ENCODE data around the gene PLEKHN1. TPM values are rescaled to one million over a fixed set of nuclear protein-coding genes. Genes with fewer than 3 reads are reported as not detected.

PLEKHN1 gene
- total RNA-seq, 2 donors from 2014 or later, result 1.5 to 4.6 TPM

GRCh38 chr1:974293-974640 is 8.0 kb downstream of the PLEKHN1 start:
- Histone ChIP-seq H3K9ac (ENCODE audit: extremely low read depth, low read length, poor library complexity, severe bottlenecking) (no peak overlapping the region), H3K27me3 (ENCODE audit: control insufficient read depth, insufficient read depth, low read length, poor library complexity, severe bottlenecking) (peaks cover 31% of the 10 kb centered on the region), H3K4me1 (ENCODE audit: control insufficient read depth, insufficient read depth, low read length) (no peaks in the 10 kb centered on the region), H3K9me3 (ENCODE audit: control insufficient read depth, low read length) (no peaks in the 10 kb centered on the region), H3K27ac (ENCODE audit: low read depth, low read length) (no peak overlapping the region), H3K4me3 (ENCODE audit: low read length) (no peak overlapping the region), H3K36me3 (ENCODE audit: control insufficient read depth, insufficient read depth, low read length) (no peaks in the 10 kb centered on the region)
- no peak for TF ChIP-seq CTCF (conservative IDR thresholded peaks at IDR 0.05)
- H3K4me1 Mint-ChIP-seq, result no peaks in the 10 kb centered on the region
- H3K36me3 Mint-ChIP-seq (ENCODE audit: low read depth), result peaks cover 3% of the 10 kb centered on the region
- DNase-seq, result no peak
- 83 to 96% methylated on average over 1 to 11 of the region's 11 CpGs for WGBS, 2 experiments (ENCODE audit: insufficient coverage in 1 of 2, insufficient read length in 1 of 2)
- H3K9me3 Mint-ChIP-seq, result peaks cover 5% of the 10 kb centered on the region
- peaks cover 26% of the 10 kb centered on the region for H3K27me3 Mint-ChIP-seq (ENCODE audit: insufficient read depth)
- H3K27ac Mint-ChIP-seq, result no peak overlapping the region
- no peak overlapping the region for H3K4me3 Mint-ChIP-seq

- 91 to 92% methylated on average over 10 to 17 of the region's 17 CpGs for WGBS, 2 experiments (ENCODE audit: insufficient coverage in 1 of 2, insufficient read length in 1 of 2)
- Mint-ChIP-seq H3K9me3 (peaks cover 5% of the 10 kb centered on the region), H3K4me1 (no peaks in the 10 kb centered on the region), H3K4me3 (no peak overlapping the region), H3K36me3 (ENCODE audit: low read depth) (peaks cover 3% of the 10 kb centered on the region), H3K27ac (no peak overlapping the region), H3K27me3 (ENCODE audit: insufficient read depth) (peaks cover 21% of the 10 kb centered on the region)
- peaks cover 25% of the 10 kb centered on the region for H3K27me3 ChIP-seq (ENCODE audit: control insufficient read depth, insufficient read depth, low read length, poor library complexity, severe bottlenecking)
- no peak overlapping the region for H3K4me3 ChIP-seq (ENCODE audit: low read length)
- no peak for DNase-seq
- H3K9ac ChIP-seq (ENCODE audit: extremely low read depth, low read length, poor library complexity, severe bottlenecking), result no peak overlapping the region
- no peak for TF ChIP-seq CTCF (conservative IDR thresholded peaks at IDR 0.05)
- H3K27ac ChIP-seq (ENCODE audit: low read depth, low read length), result no peak overlapping the region
- H3K36me3 ChIP-seq (ENCODE audit: control insufficient read depth, insufficient read depth, low read length), result no peaks in the 10 kb centered on the region
- no peaks in the 10 kb centered on the region for H3K4me1 ChIP-seq (ENCODE audit: control insufficient read depth, insufficient read depth, low read length)
- no peaks in the 10 kb centered on the region for H3K9me3 ChIP-seq (ENCODE audit: control insufficient read depth, low read length)
Observed at GRCh38 chr1:974687-975328, 8.5 kb downstream of the PLEKHN1 start.

- no peak for TF ChIP-seq CTCF (conservative IDR thresholded peaks at IDR 0.05)
- no peaks in the 10 kb centered on the region for H3K36me3 ChIP-seq (ENCODE audit: control insufficient read depth, insufficient read depth, low read length)
- H3K4me1 ChIP-seq (ENCODE audit: control insufficient read depth, insufficient read depth, low read length), result no peaks in the 10 kb centered on the region
- no peak overlapping the region for H3K4me3 ChIP-seq (ENCODE audit: low read length)
- no peak overlapping the region for H3K27ac Mint-ChIP-seq
- peaks cover 21% of the 10 kb centered on the region for H3K27me3 Mint-ChIP-seq (ENCODE audit: insufficient read depth)
- peaks cover 5% of the 10 kb centered on the region for H3K9me3 Mint-ChIP-seq
- H3K36me3 Mint-ChIP-seq (ENCODE audit: low read depth), result peaks cover 3% of the 10 kb centered on the region
- no peaks in the 10 kb centered on the region for H3K4me1 Mint-ChIP-seq
- H3K27ac ChIP-seq (ENCODE audit: low read depth, low read length), result no peak overlapping the region
- no peak overlapping the region for H3K9ac ChIP-seq (ENCODE audit: extremely low read depth, low read length, poor library complexity, severe bottlenecking)
- peaks cover 20% of the 10 kb centered on the region for H3K27me3 ChIP-seq (ENCODE audit: control insufficient read depth, insufficient read depth, low read length, poor library complexity, severe bottlenecking)
- no peak for DNase-seq
- H3K4me3 Mint-ChIP-seq, result no peak overlapping the region
- 76 to 88% methylated on average over 4 to 9 of the region's 9 CpGs for WGBS, 2 experiments (ENCODE audit: insufficient coverage in 1 of 2, insufficient read length in 1 of 2)
- no peaks in the 10 kb centered on the region for H3K9me3 ChIP-seq (ENCODE audit: control insufficient read depth, low read length)
Observed at GRCh38 chr1:975365-975764, 9.1 kb downstream of the PLEKHN1 start.
